Right cardiac atrium (tissue), 5 donors: ENCODE results near the gene CMTM4. TPM values are rescaled to one million over a fixed set of nuclear protein-coding genes. Genes with fewer than 3 reads are reported as not detected.
A peak's percentile ranks its signal among the peaks of the same experiment; 100 is the strongest.

ENCODE experiments used
- ATAC-seq, 2 donors: fragments of 200-7000 bp; cut with Tn5 transposase; one replicate each; pipeline versions ENCODE4 v1.8.0 to v1.9.1; 2020; ENCODE audit warnings: moderate library complexity in 2 of 2, mild to moderate bottlenecking in 1 of 2
- DNase-seq, 3 donors: peaks; one replicate each; pipeline ENCODE4 v3.0.0-alpha.2; 2020
- H3K27ac ChIP-seq: one replicate; pipeline ENCODE4 v1.5.1; 2013; ENCODE audit warnings: mild to moderate bottlenecking, low read length, control low read depth, moderate library complexity
- H3K27me3 ChIP-seq: one replicate; pipeline ENCODE4 v1.6.1; 2013; ENCODE audit not compliant: control insufficient read depth, insufficient read depth
- H3K4me1 ChIP-seq: one replicate; pipeline ENCODE4 v1.6.1; 2013; ENCODE audit warnings: low read length; ENCODE audit not compliant: control insufficient read depth, insufficient read depth
- H3K4me3 ChIP-seq: one replicate; pipeline ENCODE4 v1.5.1; 2013; ENCODE audit warnings: low read length, control low read depth
- H3K9me3 ChIP-seq: one replicate; pipeline ENCODE4 v1.6.1; 2013; ENCODE audit warnings: low read length; ENCODE audit not compliant: control insufficient read depth
- WGBS: extraction: QIAGEN DNeasy Blood & Tissue Kit; methylation state at CpG from one replicate; pipeline ENCODE4 v1.1.7; 2013; 5-methylcytosine and 5-hydroxymethylcytosine counted together
- intact Hi-C, 4 donors: fragments of 100-400 bp; cut with DNase I; formaldehyde crosslinking; loops; one replicate each; pipeline versions ENCODE4 v1.11.0 to v1.14.0; 2022 to 2023
- polyA plus RNA-seq: library from polyadenylated mRNA; stranded (reverse); fragments of 200-250 nt; gene quantifications from one replicate; pipeline ENCODE4 v1.2.3, GENCODE V29; 2013
- total RNA-seq, 4 donors: library from RNA; stranded (reverse); fragmentation: NEBNext Ultra II Directional; extraction: Animal tissue kit (Norgen Biotek cat#: 25700); gene quantifications; one replicate each; pipeline ENCODE4 v1.2.1, GENCODE V29; 2021
- donor health status: healthy with polysubstance abuse.
- donor health status: DM: no; HTN: yes; CAD: no.
- donor health status: DM: no; HTN: no; CAD: no.
- donor health status: DM: no; HTN: yes; CAD: no; lungs with severe emphysema.
- donor health status: DM: yes; HTN: yes; CAD: no.

Gene CMTM4
- total and polyA plus RNA-seq, 5 donors: 7.9 to 15.9 (median 13.5) TPM

GRCh38 chr16:66705790-66706505 lies 9.4 kb upstream of the CMTM4 start:
- intact Hi-C loops: no loop called here
- ATAC-seq (peak; percentile 91 to 94), DNase-seq (peak; percentile 78 to 91 (median 89))
- Histone ChIP-seq H3K4me1 (peaks cover 3% of the 10 kb centered on the region), H3K27ac (no peak overlapping the region), H3K9me3 (no peaks in the 10 kb centered on the region), H3K4me3 (no peak overlapping the region), H3K27me3 (no peaks in the 10 kb centered on the region)
- WGBS: 53% methylated on average over 11 of the region's 11 CpGs

- WGBS: 31% methylated on average over 9 of the region's 9 CpGs
- H3K4me1 ChIP-seq: peaks cover 3% of the 10 kb centered on the region
- ATAC-seq: peak in 1 of 2 donors; percentile 55
- intact Hi-C loops: no loop called here
- H3K9me3 ChIP-seq: no peaks in the 10 kb centered on the region
- H3K27me3 ChIP-seq: no peaks in the 10 kb centered on the region
- no peak for DNase-seq
- no peak overlapping the region for H3K4me3 ChIP-seq
- no peak overlapping the region for H3K27ac ChIP-seq
Measured at GRCh38 chr16:66703406-66704215, 7.1 kb upstream of the CMTM4 start.

- H3K27me3 ChIP-seq: no peaks in the 10 kb centered on the region
- H3K4me1 ChIP-seq: peaks cover 3% of the 10 kb centered on the region
- WGBS: 95% methylated on average over 2 of the region's 2 CpGs
- no peak overlapping the region for H3K27ac ChIP-seq
- H3K4me3 ChIP-seq: no peak overlapping the region
- no peaks in the 10 kb centered on the region for H3K9me3 ChIP-seq
- ATAC-seq (no peak), DNase-seq (no peak)
- intact Hi-C loops: no loop called here
Measured at GRCh38 chr16:66701516-66701915, 5.0 kb upstream of the CMTM4 start.

GRCh38 chr16:66701026-66701425 lies 4.5 kb upstream of the CMTM4 start:
- H3K4me3 ChIP-seq: no peak overlapping the region
- intact Hi-C loops: no loop called here
- H3K27me3 ChIP-seq: no peaks in the 10 kb centered on the region
- no peak for ATAC-seq
- WGBS: 93% methylated on average over 2 of the region's 2 CpGs
- no peak overlapping the region for H3K27ac ChIP-seq
- peaks cover 3% of the 10 kb centered on the region for H3K4me1 ChIP-seq
- DNase-seq: no peak
- H3K9me3 ChIP-seq: no peaks in the 10 kb centered on the region

- no peak overlapping the region for H3K4me3 ChIP-seq
- DNase-seq (no peak), ATAC-seq (no peak)
- no peaks in the 10 kb centered on the region for H3K27me3 ChIP-seq
- H3K4me1 ChIP-seq: peaks cover 10% of the 10 kb centered on the region
- 66% methylated on average over 1 of the region's 1 CpG for WGBS
- H3K27ac ChIP-seq: no peak overlapping the region
- H3K9me3 ChIP-seq: no peaks in the 10 kb centered on the region
- intact Hi-C loops: no loop called here
Measured at GRCh38 chr16:66699898-66700297, 3.4 kb upstream of the CMTM4 start.

GRCh38 chr16:66698046-66698445 lies 1.5 kb upstream of the CMTM4 start:
- intact Hi-C loops: no loop called here
- Histone ChIP-seq H3K4me1 (peaks cover 7% of the 10 kb centered on the region), H3K4me3 (no peak overlapping the region), H3K27me3 (no peaks in the 10 kb centered on the region), H3K27ac (no peak overlapping the region), H3K9me3 (no peaks in the 10 kb centered on the region)
- DNase-seq: no peak
- 84% methylated on average over 7 of the region's 7 CpGs for WGBS
- ATAC-seq: no peak

- Histone ChIP-seq H3K27ac (no peak overlapping the region), H3K27me3 (no peaks in the 10 kb centered on the region), H3K4me1 (peaks cover 7% of the 10 kb centered on the region), H3K4me3 (peak overlapping the region; percentile 55), H3K9me3 (no peaks in the 10 kb centered on the region)
- intact Hi-C loops: no loop called here
- DNase-seq (peak; percentile 23 to 71 (median 68)), ATAC-seq (peak; percentile 11 to 18)
- 2% methylated on average over 91 of the region's 91 CpGs for WGBS
Measured at GRCh38 chr16:66695935-66696668, 441 bp downstream of the CMTM4 start.

GRCh38 chr16:66695471-66695934 lies 1.0 kb downstream of the CMTM4 start:
- Histone ChIP-seq H3K4me3 (peak overlapping the region; percentile 55), H3K4me1 (peaks cover 7% of the 10 kb centered on the region), H3K9me3 (no peaks in the 10 kb centered on the region), H3K27ac (no peak overlapping the region), H3K27me3 (no peaks in the 10 kb centered on the region)
- ATAC-seq: no peak
- 60% methylated on average over 8 of the region's 8 CpGs for WGBS
- DNase-seq: peak in 1 of 3 donors; percentile 59
- intact Hi-C loops: no loop called here

- ATAC-seq (no peak), DNase-seq (no peak)
- intact Hi-C loops: no loop called here
- 91% methylated on average over 4 of the region's 4 CpGs for WGBS
- Histone ChIP-seq H3K27ac (no peak overlapping the region), H3K4me3 (no peak overlapping the region), H3K9me3 (no peaks in the 10 kb centered on the region), H3K27me3 (no peaks in the 10 kb centered on the region), H3K4me1 (peaks cover 7% of the 10 kb centered on the region)
Measured at GRCh38 chr16:66693149-66693548, 3.4 kb downstream of the CMTM4 start.

- Histone ChIP-seq H3K4me3 (no peak overlapping the region), H3K27me3 (no peaks in the 10 kb centered on the region), H3K4me1 (peaks cover 7% of the 10 kb centered on the region), H3K9me3 (no peaks in the 10 kb centered on the region), H3K27ac (no peak overlapping the region)
- no peak for ATAC-seq
- 92% methylated on average over 6 of the region's 6 CpGs for WGBS
- no peak for DNase-seq
- intact Hi-C loops: no loop called here
Measured at GRCh38 chr16:66692341-66692740, 4.2 kb downstream of the CMTM4 start.

- Histone ChIP-seq H3K4me3 (no peak overlapping the region), H3K27me3 (no peaks in the 10 kb centered on the region), H3K27ac (no peak overlapping the region), H3K4me1 (peaks cover 7% of the 10 kb centered on the region), H3K9me3 (no peaks in the 10 kb centered on the region)
- no peak for ATAC-seq
- DNase-seq: no peak
- WGBS: 90% methylated on average over 6 of the region's 6 CpGs
- intact Hi-C loops: no loop called here
Measured at GRCh38 chr16:66691234-66691633, 5.3 kb downstream of the CMTM4 start.
